NCI-H2196 (cell line): Measurements from ENCODE around the gene TMEM204.
"Not testable (repeated sequence)": the region's sequence is repeated elsewhere in the genome, so short reads cannot be mapped to it uniquely, and the experiment has no call there.

Experiments
- DNase-seq: peaks from one replicate; lab custom pipeline; 2025; ENCODE audit not compliant: unreplicated experiment; lab: John Stamatoyannopoulos, UW

TMEM204 gene

GRCh38 chr16:1584926-1585484, 51.5 kb downstream of the TMEM204 start:
- DNase-seq: no peak

- no peak for DNase-seq
These were observed 56.9 kb downstream of the TMEM204 start for GRCh38 chr16:1590366-1590765.

- no peak for DNase-seq
These were observed 57.7 kb downstream of the TMEM204 start for GRCh38 chr16:1590930-1591705.

- DNase-seq: no peak
These were observed 59.0 kb downstream of the TMEM204 start for GRCh38 chr16:1592446-1592845.

- not testable (repeated sequence) for DNase-seq
These were observed 62.0 kb downstream of the TMEM204 start for GRCh38 chr16:1595511-1595910.

DNA sequence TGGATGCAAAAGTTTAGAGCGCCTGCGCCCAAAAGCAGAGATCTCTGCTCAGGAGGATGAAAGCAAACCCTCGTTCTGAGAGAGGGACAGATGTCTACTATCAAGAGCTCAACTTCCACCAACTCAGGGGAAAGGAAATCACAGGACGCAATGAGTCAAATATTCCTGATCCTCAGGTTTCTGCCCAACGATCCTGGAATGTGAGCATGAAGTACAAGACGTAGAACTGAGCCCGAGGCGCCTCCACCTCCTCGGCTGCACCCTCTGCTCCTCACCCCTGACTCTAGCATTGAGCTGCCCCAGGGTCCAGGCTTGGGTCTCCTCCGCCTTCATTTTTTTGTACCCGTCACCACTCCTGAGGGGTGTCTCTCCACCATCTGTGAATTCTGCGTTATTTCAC, 63.0 kb downstream of the TMEM204 start:
- DNase-seq: no peak

- DNase-seq: no peak
These were observed 63.7 kb downstream of the TMEM204 start for GRCh38 chr16:1597154-1597553.

DNA sequence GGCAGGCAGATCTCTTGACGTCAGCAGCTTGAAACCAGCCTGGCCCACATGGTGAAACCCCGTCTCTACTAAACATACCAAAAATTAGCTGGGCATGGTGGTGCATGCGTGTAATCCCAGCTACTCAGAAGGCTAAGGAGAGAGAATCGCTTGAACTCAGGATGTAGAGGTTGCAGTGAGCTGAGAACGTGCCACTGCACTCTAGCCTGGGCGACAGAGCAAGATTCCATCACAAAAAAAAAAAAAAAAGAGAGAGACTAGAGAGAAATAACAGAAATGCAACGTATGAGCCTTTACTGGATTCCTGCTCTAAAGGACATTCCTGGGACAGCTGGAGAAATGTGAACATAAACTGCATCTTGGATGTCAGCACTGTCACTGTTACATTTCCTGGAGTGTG, 67.6 kb downstream of the TMEM204 start:
- DNase-seq: no peak

DNA sequence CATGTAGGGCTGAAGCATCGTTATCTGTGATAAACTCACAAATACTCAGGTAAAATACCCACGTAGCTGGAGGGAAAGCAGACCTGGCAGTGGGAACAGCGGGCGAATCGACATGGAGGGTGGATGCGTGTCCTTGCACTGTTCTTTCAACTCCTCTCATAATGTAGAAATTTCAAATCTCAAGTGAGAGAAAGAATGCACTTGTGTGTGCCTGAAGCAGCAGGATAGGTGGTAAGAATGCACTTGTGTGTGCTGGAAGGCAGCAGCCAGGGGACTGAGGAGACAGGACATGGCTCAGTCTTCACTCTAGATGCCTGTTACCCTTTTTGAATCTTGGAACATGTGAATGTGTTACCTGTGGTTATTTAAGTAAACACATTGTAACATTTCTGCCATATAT, 68.0 kb downstream of the TMEM204 start:
- DNase-seq: no peak

GRCh38 chr16:1602285-1602684, 68.8 kb downstream of the TMEM204 start:
- no peak for DNase-seq
